Esophagus squamous epithelium (tissue), 4 donors: ENCODE measurements around the gene FILIP1.

Experiments used
- POLR2A ChIP-seq, 4 donors: fragments of 450-650 bp; IDR thresholded peaks; one replicate each; pipeline ENCODE4 v1.6.1; 2017; ENCODE audit warnings: antibody characterized with exemption in 4 of 4, mild to moderate bottlenecking in 4 of 4, moderate library complexity in 3 of 4
- TF ChIP-seq, protein P1 (sequence below), 6 experiments: fragments of 450-650 bp in 4 of 6; fragments of 200-600 bp in 2 of 6; sonication (generic) in 2 of 6; IDR thresholded peaks; one replicate each; pipeline ENCODE4 v1.5.1; 2016 to 2019; ENCODE audit warnings: antibody characterized with exemption in 6 of 6, mild to moderate bottlenecking in 4 of 6, moderate library complexity in 4 of 6

DNA sequence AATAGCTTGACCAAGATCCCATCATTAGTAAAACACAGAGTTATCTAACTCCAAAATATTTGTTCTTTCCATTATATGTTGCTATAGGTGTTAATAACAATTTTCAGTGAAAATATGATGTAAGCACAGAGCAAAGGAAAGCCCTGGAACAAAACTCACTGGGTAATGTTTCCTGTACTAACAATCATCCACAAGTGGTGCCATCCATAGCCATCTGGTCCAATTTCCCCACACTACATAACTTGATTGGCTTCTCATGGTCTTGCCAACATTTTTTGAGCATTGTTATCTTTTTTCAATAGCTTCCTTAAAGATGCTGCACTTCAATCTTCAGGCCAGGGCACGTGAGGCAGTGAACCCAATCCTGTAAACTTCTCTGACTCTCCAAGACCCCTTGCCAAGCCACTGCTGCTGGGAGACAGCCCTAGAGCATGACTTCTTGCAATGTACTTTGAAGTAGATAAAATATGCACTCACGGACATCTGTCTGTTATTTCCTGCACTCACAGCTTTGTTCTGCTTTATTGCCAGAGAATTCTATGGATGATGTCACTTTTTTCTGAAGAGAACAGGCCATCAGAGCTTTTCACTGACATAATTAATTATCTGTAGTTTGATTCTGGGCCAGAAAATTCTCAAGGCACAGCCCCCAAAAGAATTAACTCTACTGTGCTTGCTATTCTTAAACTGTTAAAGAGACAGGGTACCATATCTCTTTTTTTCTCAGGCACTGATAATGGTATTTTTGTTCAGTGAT is 111.5 kb downstream of the FILIP1 start:
- TF ChIP-seq, protein P1, sequence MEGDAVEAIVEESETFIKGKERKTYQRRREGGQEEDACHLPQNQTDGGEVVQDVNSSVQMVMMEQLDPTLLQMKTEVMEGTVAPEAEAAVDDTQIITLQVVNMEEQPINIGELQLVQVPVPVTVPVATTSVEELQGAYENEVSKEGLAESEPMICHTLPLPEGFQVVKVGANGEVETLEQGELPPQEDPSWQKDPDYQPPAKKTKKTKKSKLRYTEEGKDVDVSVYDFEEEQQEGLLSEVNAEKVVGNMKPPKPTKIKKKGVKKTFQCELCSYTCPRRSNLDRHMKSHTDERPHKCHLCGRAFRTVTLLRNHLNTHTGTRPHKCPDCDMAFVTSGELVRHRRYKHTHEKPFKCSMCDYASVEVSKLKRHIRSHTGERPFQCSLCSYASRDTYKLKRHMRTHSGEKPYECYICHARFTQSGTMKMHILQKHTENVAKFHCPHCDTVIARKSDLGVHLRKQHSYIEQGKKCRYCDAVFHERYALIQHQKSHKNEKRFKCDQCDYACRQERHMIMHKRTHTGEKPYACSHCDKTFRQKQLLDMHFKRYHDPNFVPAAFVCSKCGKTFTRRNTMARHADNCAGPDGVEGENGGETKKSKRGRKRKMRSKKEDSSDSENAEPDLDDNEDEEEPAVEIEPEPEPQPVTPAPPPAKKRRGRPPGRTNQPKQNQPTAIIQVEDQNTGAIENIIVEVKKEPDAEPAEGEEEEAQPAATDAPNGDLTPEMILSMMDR (IDR thresholded peaks at IDR 0.05), result no peak
- TF ChIP-seq POLR2A (IDR thresholded peaks at IDR 0.05), result no peak
